Mesodermal cell (in vitro differentiated cells): ENCODE measurements around the gene KIFC1.
"Not testable (repeated sequence)": the region's sequence is repeated elsewhere in the genome, so short reads cannot be mapped to it uniquely, and the experiment has no call there.

Experiments used
- H3K27ac ChIP-seq: 2 replicates; pipeline ENCODE4 v1.7.0; 2013; ENCODE audit warnings: mild to moderate bottlenecking, low read depth, low read length, moderate library complexity; ENCODE audit not compliant: severe bottlenecking
- H3K36me3 ChIP-seq: 2 replicates; pipeline ENCODE4 v1.7.1; 2013; ENCODE audit warnings: mild to moderate bottlenecking, low read length, moderate library complexity; ENCODE audit not compliant: control insufficient read depth, insufficient read depth
- H3K4me1 ChIP-seq: one replicate; pipeline ENCODE4 v1.7.1; 2013; ENCODE audit warnings: mild to moderate bottlenecking, low read length; ENCODE audit not compliant: insufficient read depth, control insufficient read depth, poor library complexity, severe bottlenecking
- H3K4me3 ChIP-seq: 2 replicates; pipeline ENCODE4 v1.7.0; 2013; ENCODE audit warnings: low read length, control low read depth, mild to moderate bottlenecking; ENCODE audit not compliant: insufficient read depth, poor library complexity, severe bottlenecking; ENCODE audit errors: extremely low read depth
- H3K9me3 ChIP-seq: 2 replicates; pipeline ENCODE4 v1.7.1; 2013; ENCODE audit warnings: mild to moderate bottlenecking, low read length, moderate library complexity; ENCODE audit not compliant: control insufficient read depth
- WGBS, 2 experiments: methylation state at CpG; one replicate each; pipeline ENCODE4 v1.1.5; 2013; ENCODE audit warnings: missing lambda C conversion rate in 2 of 2; ENCODE audit not compliant: insufficient coverage in 2 of 2; 5-methylcytosine and 5-hydroxymethylcytosine counted together

KIFC1 gene

GRCh38 chr6:33397541-33397940 lies 5.9 kb downstream of the KIFC1 start:
- whole genome bisulfite sequencing, 2 experiments = 100% methylated on average over 1 of the region's 1 CpG

GRCh38 chr6:33398601-33399000 lies 7.0 kb downstream of the KIFC1 start:
- H3K4me3 ChIP-seq, H3K27ac ChIP-seq, H3K9me3 ChIP-seq: not testable (repeated sequence)
- 100% methylated on average over 2 of the region's 3 CpGs; no CpG with 5 or more reads in 1 of the 2 experiments for WGBS, 2 experiments
- peaks cover 79% of the 10 kb centered on the region for H3K36me3 ChIP-seq
- H3K4me1 ChIP-seq = peaks cover 12% of the 10 kb centered on the region

More at GRCh38 chr6:33397541-33397940, 5.9 kb downstream of the KIFC1 start:
- H3K4me3 ChIP-seq = no peak overlapping the region
- H3K4me1 ChIP-seq = peaks cover 13% of the 10 kb centered on the region
- H3K27ac ChIP-seq = no peak overlapping the region
- peaks cover 69% of the 10 kb centered on the region for H3K36me3 ChIP-seq
- no peaks in the 10 kb centered on the region for H3K9me3 ChIP-seq

- H3K4me1 ChIP-seq, H3K9me3 ChIP-seq, H3K4me3 ChIP-seq, H3K27ac ChIP-seq: not testable (repeated sequence)
- peaks cover 87% of the 10 kb centered on the region for H3K36me3 ChIP-seq
- WGBS, 2 experiments = no CpG with 5 or more reads among the region's 6 CpGs
Measured at GRCh38 chr6:33399881-33400280, 8.3 kb downstream of the KIFC1 start.

- H3K27ac ChIP-seq = no peak overlapping the region
- peaks cover 89% of the 10 kb centered on the region for H3K36me3 ChIP-seq
- WGBS, 2 experiments = 93 to 95% methylated on average over 12 to 17 of the region's 17 CpGs
- H3K4me3 ChIP-seq = no peak overlapping the region
- peaks cover 9% of the 10 kb centered on the region for H3K4me1 ChIP-seq
- no peaks in the 10 kb centered on the region for H3K9me3 ChIP-seq
Measured at GRCh38 chr6:33404884-33405283, 13.3 kb downstream of the KIFC1 start.

- Histone ChIP-seq H3K4me1 (peaks cover 9% of the 10 kb centered on the region), H3K9me3 (no peaks in the 10 kb centered on the region), H3K36me3 (peaks cover 83% of the 10 kb centered on the region), H3K27ac (no peak overlapping the region), H3K4me3 (no peak overlapping the region)
- WGBS, 2 experiments = 96 to 98% methylated on average over 15 of the region's 15 CpGs
Measured at GRCh38 chr6:33405386-33405940, 13.8 kb downstream of the KIFC1 start.

GRCh38 chr6:33406126-33406525 lies 14.5 kb downstream of the KIFC1 start:
- Histone ChIP-seq H3K9me3 (no peaks in the 10 kb centered on the region), H3K4me3 (no peak overlapping the region), H3K4me1 (peaks cover 9% of the 10 kb centered on the region), H3K36me3 (peaks cover 76% of the 10 kb centered on the region), H3K27ac (no peak overlapping the region)
- WGBS, 2 experiments = 96 to 98% methylated on average over 15 to 16 of the region's 17 CpGs

- Histone ChIP-seq H3K9me3 (no peaks in the 10 kb centered on the region), H3K36me3 (peaks cover 67% of the 10 kb centered on the region), H3K4me1 (peaks cover 12% of the 10 kb centered on the region), H3K27ac (no peak overlapping the region), H3K4me3 (no peak overlapping the region)
- WGBS, 2 experiments = 99 to 100% methylated on average over 3 to 4 of the region's 5 CpGs
Measured at GRCh38 chr6:33407132-33407718, 15.6 kb downstream of the KIFC1 start.

GRCh38 chr6:33410050-33410710 lies 18.6 kb downstream of the KIFC1 start:
- H3K4me1 ChIP-seq = peaks cover 14% of the 10 kb centered on the region
- peaks cover 68% of the 10 kb centered on the region for H3K36me3 ChIP-seq

GRCh38 chr6:33410711-33411631 lies 19.3 kb downstream of the KIFC1 start, which contains the start of gene PHF1:
Gene PHF1, plus strand, starts transcription at chr6:33411014. Its CDS starts 1,250 bp downstream, at chr6:33412264.
- Histone ChIP-seq H3K36me3 (peaks cover 68% of the 10 kb centered on the region), H3K4me3 (peak within 1 kb of the TSS; percentile 81), H3K9me3 (no peaks in the 10 kb centered on the region), H3K27ac (peak within 1 kb of the TSS; percentile 88), H3K4me1 (peaks cover 22% of the 10 kb centered on the region)
- whole genome bisulfite sequencing, 2 experiments = 1% methylated on average over 40 to 46 of the region's 67 CpGs

More at GRCh38 chr6:33410050-33410710, 18.6 kb downstream of the KIFC1 start:
- 0 to 1% methylated on average over 21 of the region's 65 CpGs for WGBS, 2 experiments
- Histone ChIP-seq H3K4me3 (peak overlapping the region; percentile 81), H3K9me3 (no peaks in the 10 kb centered on the region), H3K27ac (peak overlapping the region; percentile 88)

- H3K4me1 ChIP-seq = peaks cover 29% of the 10 kb centered on the region
- H3K27ac ChIP-seq = peak overlapping the region; percentile 69
- 28 to 52% methylated on average over 3 to 5 of the region's 6 CpGs for WGBS, 2 experiments
- H3K4me3 ChIP-seq = peak overlapping the region; percentile 81
- peaks cover 68% of the 10 kb centered on the region for H3K36me3 ChIP-seq
- no peaks in the 10 kb centered on the region for H3K9me3 ChIP-seq
Measured at GRCh38 chr6:33411632-33412005, 20.0 kb downstream of the KIFC1 start.
